AG10803 (cell line): ENCODE results near the gene TUBGCP2.

Source experiments
- DNase-seq: peaks from one replicate; pipeline ENCODE4 v3.0.0; 2010; ENCODE audit warnings: low read depth
- H3K4me3 ChIP-seq: 2 replicates; pipeline ENCODE4 v1.5.1; 2011; ENCODE audit warnings: mild to moderate bottlenecking, low read length, control low read depth
- CTCF ChIP-seq: conservative IDR thresholded peaks from 2 replicates; pipeline ENCODE4 v1.5.1; 2011; ENCODE audit warnings: mild to moderate bottlenecking, low read length, control low read depth, inconsistent platforms

The TUBGCP2 gene

DNA sequence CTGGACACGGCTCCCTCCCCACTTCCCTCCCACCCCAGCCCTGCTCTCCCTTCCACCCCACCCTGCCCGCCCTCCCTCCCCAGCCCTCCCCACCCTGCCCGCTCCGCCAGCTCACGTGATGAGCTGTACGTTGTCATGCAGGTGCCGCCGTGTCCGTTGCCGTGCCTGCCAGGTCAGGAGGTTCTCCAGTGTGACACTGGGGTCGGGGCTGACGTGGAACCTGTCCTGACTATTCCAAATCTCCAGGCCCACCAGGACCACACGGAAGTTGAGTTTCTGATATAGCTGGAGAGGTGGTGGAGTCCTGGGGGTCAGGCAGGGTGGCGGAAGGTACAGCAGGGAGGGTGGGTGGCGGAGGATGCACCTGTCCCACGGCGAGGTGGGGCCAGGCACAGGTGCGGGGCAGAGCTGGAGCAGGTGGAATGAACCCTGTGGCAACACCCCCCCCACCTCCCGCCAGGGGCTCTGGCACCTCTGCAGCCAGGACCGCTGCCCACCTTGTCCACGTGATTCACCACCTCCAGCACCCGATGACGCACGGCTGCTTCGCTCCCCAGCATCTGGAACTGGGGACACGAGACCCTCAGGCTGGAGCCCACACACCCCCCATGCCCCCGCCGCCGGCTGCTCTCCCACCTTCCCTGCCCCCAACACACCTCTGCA lies 36.2 kb downstream of the TUBGCP2 start:
- no peak for DNase-seq
- TF ChIP-seq CTCF, result no peak
- no peak overlapping the region for H3K4me3 ChIP-seq

GRCh38 chr10:133271521-133272300 lies 37.0 kb downstream of the TUBGCP2 start:
- TF ChIP-seq CTCF, result no peak
- DNase-seq, result no peak
- no peak overlapping the region for H3K4me3 ChIP-seq

GRCh38 chr10:133270773-133271297 lies 37.8 kb downstream of the TUBGCP2 start:
- H3K4me3 ChIP-seq, result no peak overlapping the region
- DNase-seq, result no peak
- no peak for TF ChIP-seq CTCF

DNA sequence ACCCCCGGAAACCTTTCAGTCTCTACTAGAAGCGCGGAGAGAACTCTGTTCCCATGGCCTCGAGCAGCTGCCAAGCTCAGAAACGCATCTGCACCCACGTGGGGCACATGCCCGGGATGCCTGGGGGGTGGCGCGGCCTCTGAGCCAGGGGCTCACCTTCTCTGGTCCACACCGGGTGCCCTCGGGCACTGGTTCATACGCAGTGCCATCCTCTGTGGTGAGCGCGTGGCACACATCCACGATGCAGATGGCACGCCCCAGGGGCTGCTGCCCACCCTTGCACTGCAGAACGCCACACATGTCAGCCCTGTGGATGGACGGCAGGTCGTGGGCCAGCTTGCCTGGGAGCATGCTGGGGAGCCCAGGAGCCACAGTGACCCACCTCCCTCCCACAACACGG lies 38.5 kb downstream of the TUBGCP2 start:
- DNase-seq, result no peak
- TF ChIP-seq CTCF, result no peak

DNA sequence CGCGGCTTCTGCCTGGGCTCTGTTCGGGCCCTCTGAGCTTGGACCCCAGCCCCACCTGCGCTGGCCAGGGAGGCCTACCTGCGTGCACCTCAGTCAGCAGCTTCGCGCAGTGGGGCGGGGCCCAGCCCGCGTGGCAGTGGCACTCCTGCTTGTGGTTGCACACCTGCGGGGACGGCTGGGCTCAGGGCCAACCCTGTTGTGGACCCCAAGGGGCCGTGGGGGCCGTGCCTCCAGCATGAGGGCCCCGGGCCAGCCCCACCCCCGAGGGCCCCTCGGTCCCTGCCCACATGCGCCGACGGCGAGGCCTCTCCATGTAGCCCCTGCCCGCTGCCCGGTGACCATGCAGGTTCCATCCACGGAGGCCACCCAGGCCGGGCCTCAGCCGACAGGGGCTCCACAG lies 39.3 kb downstream of the TUBGCP2 start:
- no peak for TF ChIP-seq CTCF

More for the DNA sequence above, 38.5 kb downstream of the TUBGCP2 start:
- no peak overlapping the region for H3K4me3 ChIP-seq

GRCh38 chr10:133268532-133268931 lies 40.1 kb downstream of the TUBGCP2 start:
- no peak overlapping the region for H3K4me3 ChIP-seq
- no peak for DNase-seq
- no peak for TF ChIP-seq CTCF

More for the DNA sequence above, 39.3 kb downstream of the TUBGCP2 start:
- H3K4me3 ChIP-seq, result no peak overlapping the region
- no peak for DNase-seq

GRCh38 chr10:133267829-133268228 lies 40.8 kb downstream of the TUBGCP2 start:
- no peak for DNase-seq

More at GRCh38 chr10:133267829-133268228, 40.8 kb downstream of the TUBGCP2 start:
- no peak for TF ChIP-seq CTCF
- no peak overlapping the region for H3K4me3 ChIP-seq
